HEK293 (cell line): ENCODE results near the gene MRPL34.

ENCODE experiments used
- CTCF ChIA-PET: fragments of 350-600 bp; formaldehyde crosslinking; extraction: SDS; loops from one replicate; lab custom pipeline; 2021; ENCODE audit warnings: antibody characterized with exemption; lab: Yijun Ruan, JAX
- POLR2A ChIA-PET: fragments of 300-600 bp; formaldehyde crosslinking; extraction: SDS; loops from one replicate; lab custom pipeline; 2020; ENCODE audit warnings: antibody characterized with exemption, inconsistent platforms; lab: Yijun Ruan, JAX
- H3K27ac ChIP-seq: fragments of 200-500 bp; sonication (Bioruptor generic); 2 replicates; pipeline ENCODE4 v1.5.1; 2014; ENCODE audit warnings: low read depth, low read length, control low read depth, inconsistent platforms; ENCODE audit errors: extremely low read depth
- H3K36me3 ChIP-seq, 2 experiments: fragments of 200-500 bp in 1 of 2; sonication (Bioruptor generic) in 1 of 2; 1 replicate in 1 of 2; 2 replicates in 1 of 2; pipeline ENCODE4 v1.5.1; 2014 to 2017; ENCODE audit warnings: inconsistent platforms in 2 of 2, low read length in 2 of 2; ENCODE audit not compliant: control insufficient read depth in 2 of 2, insufficient read depth in 1 of 2
- H3K4me1 ChIP-seq: fragments of 200-500 bp; sonication (Bioruptor generic); 2 replicates; pipeline ENCODE4 v1.5.1; 2014; ENCODE audit warnings: mild to moderate bottlenecking, low read length, inconsistent platforms; ENCODE audit not compliant: control insufficient read depth, insufficient read depth
- H3K4me3 ChIP-seq: 2 replicates; pipeline ENCODE4 v1.5.1; 2011; ENCODE audit warnings: low read depth, mild to moderate bottlenecking, control low read depth, low read length, moderate library complexity
- H3K9me3 ChIP-seq: fragments of 200-500 bp; sonication (Bioruptor generic); 2 replicates; pipeline ENCODE4 v1.5.1; 2014; ENCODE audit warnings: low read depth, low read length, inconsistent platforms; ENCODE audit not compliant: control insufficient read depth, insufficient read depth
- ATF2 ChIP-seq: fragments of 450-650 bp; formaldehyde crosslinking; IDR thresholded peaks from 2 replicates; pipeline ENCODE4 v1.5.1; 2016; ENCODE audit warnings: missing biosample characterization, missing genetic modification characterization, low read depth
- HIC1 ChIP-seq: fragments of 450-650 bp; formaldehyde crosslinking; IDR thresholded peaks from 2 replicates; pipeline ENCODE4 v1.5.1; 2016; ENCODE audit warnings: missing biosample characterization, missing genetic modification characterization
- IKZF3 ChIP-seq: fragments of 450-650 bp; IDR thresholded peaks from 2 replicates; pipeline ENCODE4 v1.5.0; 2018; ENCODE audit warnings: missing biosample characterization, mild to moderate bottlenecking, missing genetic modification characterization, moderate library complexity
- PRDM1 ChIP-seq: fragments of 450-650 bp; formaldehyde crosslinking; IDR thresholded peaks from 2 replicates; pipeline ENCODE4; 2016; ENCODE audit warnings: missing biosample characterization, missing genetic modification characterization
- PRDM10 ChIP-seq: fragments of 450-650 bp; formaldehyde crosslinking; IDR thresholded peaks from 2 replicates; pipeline ENCODE4 v1.5.1; 2016; ENCODE audit warnings: missing biosample characterization, missing genetic modification characterization
- ZBTB21 ChIP-seq: fragments of 450-650 bp; formaldehyde crosslinking; IDR thresholded peaks from 2 replicates; pipeline ENCODE4 v1.5.1; 2017; ENCODE audit warnings: missing biosample characterization, missing genetic modification characterization
- ZBTB49 ChIP-seq: fragments of 450-650 bp; formaldehyde crosslinking; IDR thresholded peaks from 2 replicates; pipeline ENCODE4 v1.5.1; 2016; ENCODE audit warnings: missing biosample characterization, missing genetic modification characterization, low read depth
- ZFP41 ChIP-seq: fragments of 450-650 bp; formaldehyde crosslinking; IDR thresholded peaks from 2 replicates; pipeline ENCODE4 v1.5.1; 2016; ENCODE audit warnings: missing biosample characterization, missing genetic modification characterization, borderline replicate concordance
- ZNF132 ChIP-seq: fragments of 450-650 bp; formaldehyde crosslinking; IDR thresholded peaks from 2 replicates; pipeline ENCODE4 v1.5.1; 2017; ENCODE audit warnings: missing biosample characterization, missing genetic modification characterization, borderline replicate concordance
- ZNF184 ChIP-seq: fragments of 450-650 bp; IDR thresholded peaks from 2 replicates; pipeline ENCODE4 v1.5.1; 2018; ENCODE audit warnings: missing biosample characterization, mild to moderate bottlenecking, missing genetic modification characterization
- ZNF558 ChIP-seq: fragments of 450-650 bp; formaldehyde crosslinking; IDR thresholded peaks from 2 replicates; pipeline ENCODE4 v1.5.1; 2016; ENCODE audit warnings: missing biosample characterization, missing genetic modification characterization
- ZNF600 ChIP-seq: fragments of 450-650 bp; formaldehyde crosslinking; IDR thresholded peaks from 2 replicates; pipeline ENCODE4 v1.5.1; 2016; ENCODE audit warnings: missing biosample characterization, missing genetic modification characterization
- ZNF629 ChIP-seq: fragments of 450-650 bp; formaldehyde crosslinking; IDR thresholded peaks from 2 replicates; pipeline ENCODE4 v1.5.1; 2017; ENCODE audit warnings: missing biosample characterization, missing genetic modification characterization
- ZNF76 ChIP-seq: fragments of 450-650 bp; formaldehyde crosslinking; IDR thresholded peaks from 2 replicates; pipeline ENCODE4; 2016; ENCODE audit warnings: low read depth, missing biosample characterization, missing genetic modification characterization, borderline replicate concordance

The MRPL34 gene

GRCh38 chr19:17348700-17349099, 43.0 kb downstream of the MRPL34 start (continued):
- TF ChIP-seq PRDM10 (tag by site-specific recombination) = peak; percentile 96
- peak; percentile 86 for TF ChIP-seq ZNF600
- TF ChIP-seq ZFP41 = no peak
- TF ChIP-seq IKZF3 (tag by site-specific recombination) = peak; percentile 76
- peak; percentile 27; the same call in 1 of the 2 replicates for TF ChIP-seq ZNF76 (tag by site-specific recombination)
- TF ChIP-seq HIC1 (tag by site-specific recombination) = peak; percentile 78
- TF ChIP-seq, all 188 proteins: peak for 14

- ChIA-PET POLR2A (no interaction called here), CTCF (no interaction called here)
- Histone ChIP-seq H3K27ac (no peak overlapping the region), H3K36me3 (no peaks in the 10 kb centered on the region), H3K4me1 (no peaks in the 10 kb centered on the region), H3K4me3 (no peak overlapping the region)
- TF ChIP-seq ZBTB49 = no peak
- no peak for TF ChIP-seq ZNF184 (tag by site-specific recombination)
- no peak for TF ChIP-seq ZNF558 (tag by site-specific recombination)
- TF ChIP-seq ZNF132 (tag by site-specific recombination) = no peak
- peak; percentile 92 for TF ChIP-seq ATF2 (tag by site-specific recombination)
- peak; percentile 92 for TF ChIP-seq ZBTB21 (tag by site-specific recombination)
- TF ChIP-seq PRDM1 (tag by site-specific recombination) = 0 out of 2 replicates have a peak, but pooled peaks have one; percentile 10
- TF ChIP-seq ZNF629 = peak; percentile 95
- TF ChIP-seq, all 188 proteins: peak for 4
- H3K9me3 ChIP-seq = no peaks in the 10 kb centered on the region
These were observed 46.3 kb downstream of the MRPL34 start for GRCh38 chr19:17351815-17352435.
